Stomach (tissue), 4 donors: ENCODE measurements around the gene UBXN6.

Source experiments
- POLR2A ChIP-seq, 4 donors: fragments of 450-650 bp; IDR thresholded peaks; one replicate each; pipeline ENCODE4 v1.6.1; 2016; ENCODE audit warnings: antibody characterized with exemption in 4 of 4, control low read depth in 2 of 4, mild to moderate bottlenecking in 1 of 4, moderate library complexity in 1 of 4
- POLR2AphosphoS5 ChIP-seq, 3 donors: sonication (generic); formaldehyde crosslinking; IDR thresholded peaks; one replicate each; pipeline ENCODE4 v1.6.1; 2016; ENCODE audit warnings: antibody characterized with exemption in 3 of 3
- TF ChIP-seq, protein P1 (sequence below), 7 experiments: fragments of 450-650 bp in 4 of 7; fragments of 200-600 bp in 3 of 7; sonication (generic) in 3 of 7; IDR thresholded peaks; one replicate each; pipeline ENCODE4 v1.5.1; 2016 to 2019; ENCODE audit warnings: antibody characterized with exemption in 7 of 7, control low read depth in 2 of 7, mild to moderate bottlenecking in 1 of 7

DNA sequence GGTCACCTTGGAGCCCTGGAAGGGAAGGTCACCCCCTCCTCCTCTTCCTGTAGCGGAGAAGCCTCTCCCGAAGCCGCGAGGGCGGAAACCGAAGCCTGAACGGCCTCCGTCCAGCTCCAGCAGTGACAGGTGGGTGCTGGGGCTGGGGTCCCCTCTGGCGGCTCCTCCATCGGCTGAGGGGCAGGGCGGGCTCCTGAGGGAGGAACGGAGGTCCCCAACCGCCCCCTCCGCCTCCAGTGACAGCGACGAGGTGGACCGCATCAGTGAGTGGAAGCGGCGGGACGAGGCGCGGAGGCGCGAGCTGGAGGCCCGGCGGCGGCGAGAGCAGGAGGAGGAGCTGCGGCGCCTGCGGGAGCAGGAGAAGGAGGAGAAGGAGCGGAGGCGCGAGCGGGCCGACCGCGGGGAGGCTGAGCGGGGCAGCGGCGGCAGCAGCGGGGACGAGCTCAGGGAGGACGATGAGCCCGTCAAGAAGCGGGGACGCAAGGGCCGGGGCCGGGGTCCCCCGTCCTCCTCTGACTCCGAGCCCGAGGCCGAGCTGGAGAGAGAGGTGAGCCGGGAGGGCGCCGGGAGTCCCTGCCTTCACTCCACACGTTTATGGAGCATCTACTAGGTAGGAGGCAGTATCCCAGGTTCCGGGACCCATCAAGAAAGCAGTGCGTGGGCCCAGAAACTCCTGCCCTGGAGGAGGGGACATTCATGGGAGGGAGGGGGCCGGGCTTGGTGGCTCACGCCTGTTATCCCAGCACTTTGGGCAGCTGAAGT, 36.5 kb upstream of the UBXN6 start:
- TF ChIP-seq, protein P1, sequence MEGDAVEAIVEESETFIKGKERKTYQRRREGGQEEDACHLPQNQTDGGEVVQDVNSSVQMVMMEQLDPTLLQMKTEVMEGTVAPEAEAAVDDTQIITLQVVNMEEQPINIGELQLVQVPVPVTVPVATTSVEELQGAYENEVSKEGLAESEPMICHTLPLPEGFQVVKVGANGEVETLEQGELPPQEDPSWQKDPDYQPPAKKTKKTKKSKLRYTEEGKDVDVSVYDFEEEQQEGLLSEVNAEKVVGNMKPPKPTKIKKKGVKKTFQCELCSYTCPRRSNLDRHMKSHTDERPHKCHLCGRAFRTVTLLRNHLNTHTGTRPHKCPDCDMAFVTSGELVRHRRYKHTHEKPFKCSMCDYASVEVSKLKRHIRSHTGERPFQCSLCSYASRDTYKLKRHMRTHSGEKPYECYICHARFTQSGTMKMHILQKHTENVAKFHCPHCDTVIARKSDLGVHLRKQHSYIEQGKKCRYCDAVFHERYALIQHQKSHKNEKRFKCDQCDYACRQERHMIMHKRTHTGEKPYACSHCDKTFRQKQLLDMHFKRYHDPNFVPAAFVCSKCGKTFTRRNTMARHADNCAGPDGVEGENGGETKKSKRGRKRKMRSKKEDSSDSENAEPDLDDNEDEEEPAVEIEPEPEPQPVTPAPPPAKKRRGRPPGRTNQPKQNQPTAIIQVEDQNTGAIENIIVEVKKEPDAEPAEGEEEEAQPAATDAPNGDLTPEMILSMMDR (IDR thresholded peaks at IDR 0.05), result no peak
- TF ChIP-seq POLR2A (IDR thresholded peaks at IDR 0.05), result no peak
- no peak for TF ChIP-seq POLR2AphosphoS5 (IDR thresholded peaks at IDR 0.05)
